A375 (cell line): Measurements from ENCODE around the gene DAPL1. TPM values are rescaled to one million over a fixed set of nuclear protein-coding genes. Genes with fewer than 3 reads are reported as not detected.

Experiments used
- total RNA-seq: library from RNA; depleted of rRNA; stranded (reverse); fragments of >200 nt; shearing (Covaris generic); gene quantifications from 2 replicates; pipeline ENCODE4 v1.2.3, GENCODE V29; 2014; rRNA removed

Gene DAPL1, protein sequence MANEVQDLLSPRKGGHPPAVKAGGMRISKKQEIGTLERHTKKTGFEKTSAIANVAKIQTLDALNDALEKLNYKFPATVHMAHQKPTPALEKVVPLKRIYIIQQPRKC
- not detected in 2 replicates for total RNA-seq

DNA sequence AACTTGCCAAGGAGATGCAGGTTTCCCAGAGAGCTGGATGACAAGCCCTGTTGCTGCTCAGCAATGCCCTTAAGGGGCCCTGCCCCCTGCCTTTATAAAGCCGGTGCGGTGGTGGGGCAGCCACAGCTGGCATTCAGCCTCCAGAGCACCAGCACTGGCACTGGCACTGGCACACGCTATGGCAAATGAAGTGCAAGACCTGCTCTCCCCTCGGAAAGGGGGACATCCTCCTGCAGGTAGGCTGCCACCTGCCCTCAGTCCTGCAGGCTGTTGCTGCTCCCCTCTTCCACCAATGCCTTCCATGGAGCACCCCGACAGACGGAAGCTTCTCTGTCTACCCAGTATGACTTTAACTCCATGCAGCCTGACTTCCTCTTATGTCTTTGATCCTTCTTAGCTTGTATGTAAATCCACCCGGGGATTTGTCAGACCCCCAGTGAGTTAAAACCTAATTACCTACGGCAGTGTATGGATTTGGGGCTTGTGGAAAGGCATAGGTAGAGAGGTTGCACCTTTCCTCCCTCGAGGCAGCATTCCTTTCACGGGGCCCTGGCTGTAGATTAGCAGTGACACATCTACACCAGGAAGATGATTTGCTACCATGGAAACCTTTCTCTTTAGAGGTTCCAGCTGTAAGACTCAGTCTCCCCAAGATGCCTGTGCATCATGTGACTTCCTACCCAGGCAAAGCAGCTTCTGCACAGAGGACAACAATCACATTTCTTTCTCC is at the start of gene DAPL1:
Gene DAPL1 (plus strand): TSS at position 123 of the 730 bp plus-strand sequence. CDS start 56 bp downstream, at position 179.

Other genes with a start within 250 kb of the DAPL1 start
- gene TANC1, start 173.3 kb downstream of the DAPL1 start, total RNA-seq = 17.0 and 18.6 TPM in 2 replicates